Thyroid gland (tissue), 4 donors: ENCODE results near the gene FOXJ3.

Experiments
- POLR2A ChIP-seq, 2 donors: fragments of 450-650 bp; IDR thresholded peaks; one replicate each; pipeline ENCODE4 v1.6.1; 2017; ENCODE audit warnings: antibody characterized with exemption in 2 of 2, mild to moderate bottlenecking in 2 of 2, moderate library complexity in 1 of 2
- TF ChIP-seq, protein P1 (sequence below), 6 experiments: fragments of 200-600 bp in 3 of 6; fragments of 450-650 bp in 3 of 6; sonication (generic) in 3 of 6; IDR thresholded peaks; one replicate each; pipeline ENCODE4 v1.5.1; 2016 to 2019; ENCODE audit warnings: antibody characterized with exemption in 6 of 6, mild to moderate bottlenecking in 2 of 6, inconsistent platforms in 1 of 6, moderate library complexity in 1 of 6

DNA sequence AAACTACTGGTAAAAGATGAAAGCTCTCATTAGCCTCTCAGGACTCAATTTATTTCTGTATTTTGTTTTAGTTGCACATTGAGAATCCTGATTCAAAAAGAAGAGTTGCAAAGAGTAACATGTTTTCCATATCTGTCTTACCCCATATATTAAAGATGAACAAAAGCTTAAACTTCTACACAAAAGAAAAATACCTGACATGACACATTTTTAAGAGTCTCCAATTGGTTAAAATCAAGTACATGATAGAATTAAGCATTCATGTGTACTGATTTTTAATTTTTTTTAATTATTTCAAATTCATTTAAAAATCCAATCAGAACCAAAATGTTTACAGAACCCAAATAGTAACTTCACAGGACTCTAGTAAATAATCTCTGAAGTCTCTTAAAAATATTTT is 72.0 kb downstream of the FOXJ3 start:
- TF ChIP-seq, protein P1, sequence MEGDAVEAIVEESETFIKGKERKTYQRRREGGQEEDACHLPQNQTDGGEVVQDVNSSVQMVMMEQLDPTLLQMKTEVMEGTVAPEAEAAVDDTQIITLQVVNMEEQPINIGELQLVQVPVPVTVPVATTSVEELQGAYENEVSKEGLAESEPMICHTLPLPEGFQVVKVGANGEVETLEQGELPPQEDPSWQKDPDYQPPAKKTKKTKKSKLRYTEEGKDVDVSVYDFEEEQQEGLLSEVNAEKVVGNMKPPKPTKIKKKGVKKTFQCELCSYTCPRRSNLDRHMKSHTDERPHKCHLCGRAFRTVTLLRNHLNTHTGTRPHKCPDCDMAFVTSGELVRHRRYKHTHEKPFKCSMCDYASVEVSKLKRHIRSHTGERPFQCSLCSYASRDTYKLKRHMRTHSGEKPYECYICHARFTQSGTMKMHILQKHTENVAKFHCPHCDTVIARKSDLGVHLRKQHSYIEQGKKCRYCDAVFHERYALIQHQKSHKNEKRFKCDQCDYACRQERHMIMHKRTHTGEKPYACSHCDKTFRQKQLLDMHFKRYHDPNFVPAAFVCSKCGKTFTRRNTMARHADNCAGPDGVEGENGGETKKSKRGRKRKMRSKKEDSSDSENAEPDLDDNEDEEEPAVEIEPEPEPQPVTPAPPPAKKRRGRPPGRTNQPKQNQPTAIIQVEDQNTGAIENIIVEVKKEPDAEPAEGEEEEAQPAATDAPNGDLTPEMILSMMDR (IDR thresholded peaks at IDR 0.05): no peak
- TF ChIP-seq POLR2A (IDR thresholded peaks at IDR 0.05): no peak
